Tibial artery (tissue), 4 donors: Measurements from ENCODE around the gene RASGRF1.

Source experiments
- DNase-seq, 2 donors: peaks; one replicate each; pipeline ENCODE4 v3.0.0-alpha.2; 2019
- H3K27ac ChIP-seq, 2 donors: fragments of 200-600 bp; sonication (generic) in 1 of 2; 1 replicate in 1 of 2; 2 replicates in 1 of 2; pipeline ENCODE4 v1.5.1; 2018 to 2019; ENCODE audit warnings: mild to moderate bottlenecking in 1 of 2
- H3K27me3 ChIP-seq, 2 donors: fragments of 200-600 bp; sonication (generic) in 1 of 2; one replicate each; pipeline versions ENCODE4 v1.5.1 to v1.6.0; 2016 to 2019
- H3K36me3 ChIP-seq, 3 donors: fragments of 200-600 bp; sonication (generic) in 2 of 3; one replicate each; pipeline ENCODE4 v1.5.1; 2016 to 2019; ENCODE audit warnings: mild to moderate bottlenecking in 2 of 3
- H3K4me1 ChIP-seq, 4 donors: fragments of 200-600 bp; sonication (generic) in 2 of 4; 1 replicate in 3 of 4; 2 replicates in 1 of 4; pipeline ENCODE4 v1.5.1; 2016 to 2019
- H3K4me3 ChIP-seq, 2 donors: fragments of 200-600 bp; sonication (generic) in 1 of 2; 1 replicate in 1 of 2; 2 replicates in 1 of 2; pipeline ENCODE4 v1.5.1; 2018 to 2019; ENCODE audit warnings: mild to moderate bottlenecking in 2 of 2
- H3K9me3 ChIP-seq, 3 donors: fragments of 200-600 bp; sonication (generic) in 1 of 3; one replicate each; pipeline ENCODE4 v1.5.1; 2016 to 2019
- CTCF ChIP-seq, 2 experiments: fragments of 200-600 bp in 1 of 2; fragments of 450-650 bp in 1 of 2; IDR thresholded peaks; one replicate each; pipeline ENCODE4 v1.5.1; 2017 to 2019; ENCODE audit warnings: antibody characterized with exemption in 2 of 2, mild to moderate bottlenecking in 1 of 2, moderate library complexity in 1 of 2
- intact Hi-C: fragments of 100-400 bp; cut with DNase I; formaldehyde crosslinking; loops from one replicate; pipeline ENCODE4 v1.15.0; 2023; ENCODE audit warnings: low total_unique reads

RASGRF1 gene

GRCh38 chr15:79003896-79004295, 86.7 kb downstream of the RASGRF1 start:
- H3K27me3 ChIP-seq: peaks cover 0 to 2% of the 10 kb centered on the region in 2 donors
- intact Hi-C loops: no loop called here
- H3K27ac ChIP-seq: no peak overlapping the region
- H3K4me1 ChIP-seq: peaks cover 0 to 9% (median 0%) of the 10 kb centered on the region in 4 donors
- H3K9me3 ChIP-seq: no peaks in the 10 kb centered on the region
- no peak for DNase-seq
- H3K36me3 ChIP-seq: no peaks in the 10 kb centered on the region
- TF ChIP-seq CTCF (IDR thresholded peaks at IDR 0.05): no peak
- H3K4me3 ChIP-seq: no peak overlapping the region

GRCh38 chr15:79003301-79003700, 87.3 kb downstream of the RASGRF1 start:
- no peaks in the 10 kb centered on the region for H3K36me3 ChIP-seq
- H3K4me1 ChIP-seq: peaks cover 0 to 9% (median 0%) of the 10 kb centered on the region in 4 donors
- H3K27me3 ChIP-seq: peaks cover 0 to 2% of the 10 kb centered on the region in 2 donors
- H3K27ac ChIP-seq: no peak overlapping the region
- intact Hi-C loops: no loop called here
- TF ChIP-seq CTCF (IDR thresholded peaks at IDR 0.05): no peak
- no peak for DNase-seq
- H3K4me3 ChIP-seq: no peak overlapping the region
- no peaks in the 10 kb centered on the region for H3K9me3 ChIP-seq

GRCh38 chr15:79002581-79002980, 88.0 kb downstream of the RASGRF1 start:
- H3K36me3 ChIP-seq: no peaks in the 10 kb centered on the region
- H3K27ac ChIP-seq: no peak overlapping the region
- intact Hi-C loops: no loop called here
- TF ChIP-seq CTCF (IDR thresholded peaks at IDR 0.05): no peak
- no peaks in the 10 kb centered on the region for H3K27me3 ChIP-seq
- no peak overlapping the region for H3K4me3 ChIP-seq
- H3K4me1 ChIP-seq: peaks cover 0 to 9% (median 0%) of the 10 kb centered on the region in 4 donors
- DNase-seq: no peak
- no peaks in the 10 kb centered on the region for H3K9me3 ChIP-seq

GRCh38 chr15:78999636-79000035, 90.9 kb downstream of the RASGRF1 start:
- DNase-seq: no peak
- TF ChIP-seq CTCF (IDR thresholded peaks at IDR 0.05): no peak
- H3K9me3 ChIP-seq: no peaks in the 10 kb centered on the region
- H3K4me1 ChIP-seq: peaks cover 0 to 6% (median 0%) of the 10 kb centered on the region in 4 donors
- H3K27ac ChIP-seq: no peak overlapping the region
- no peaks in the 10 kb centered on the region for H3K36me3 ChIP-seq
- intact Hi-C loops: no loop called here
- H3K27me3 ChIP-seq: no peaks in the 10 kb centered on the region
- H3K4me3 ChIP-seq: no peak overlapping the region

- Histone ChIP-seq H3K36me3 (no peaks in the 10 kb centered on the region), H3K9me3 (no peaks in the 10 kb centered on the region), H3K4me1 (no peaks in the 10 kb centered on the region), H3K4me3 (no peak overlapping the region), H3K27ac (no peak overlapping the region), H3K27me3 (no peaks in the 10 kb centered on the region)
- intact Hi-C loops: no loop called here
- no peak for TF ChIP-seq CTCF (IDR thresholded peaks at IDR 0.05)
- no peak for DNase-seq
Observed at GRCh38 chr15:78998526-78998925, 92.1 kb downstream of the RASGRF1 start.

- H3K4me3 ChIP-seq: no peak overlapping the region
- no peak overlapping the region for H3K27ac ChIP-seq
- no peak for TF ChIP-seq CTCF (IDR thresholded peaks at IDR 0.05)
- H3K4me1 ChIP-seq: no peaks in the 10 kb centered on the region
- intact Hi-C loops: no loop called here
- H3K27me3 ChIP-seq: no peaks in the 10 kb centered on the region
- no peak for DNase-seq
- H3K9me3 ChIP-seq: no peaks in the 10 kb centered on the region
- no peaks in the 10 kb centered on the region for H3K36me3 ChIP-seq
Observed at GRCh38 chr15:78997981-78998499, 92.5 kb downstream of the RASGRF1 start.
